ENCODE data around the gene ADNP2.

DNA sequence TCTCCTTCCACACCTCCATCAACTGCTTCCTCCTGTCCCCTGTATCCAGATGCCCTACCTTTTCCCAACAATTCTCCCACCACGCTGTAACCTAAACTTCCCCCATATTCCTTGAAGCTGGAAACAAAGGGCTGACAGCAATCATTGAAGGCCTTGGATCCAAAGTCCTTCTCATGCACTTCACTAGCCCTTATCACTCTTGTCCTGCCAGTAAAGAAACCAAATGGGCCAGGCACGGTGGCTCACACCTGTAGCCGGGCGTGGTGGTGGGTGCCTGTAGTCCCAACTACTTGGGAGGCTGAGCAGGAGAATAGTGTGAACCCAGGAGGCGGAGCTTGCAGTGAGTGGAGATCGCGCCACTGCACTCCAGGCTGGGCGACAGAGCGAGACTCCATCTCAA lies 11.9 kb upstream of the ADNP2 start:
- no peak for TF ChIP-seq POLR2A (IDR thresholded peaks at IDR 0.05; ENCODE audit: low read depth, low read length)
- TF ChIP-seq TAF1 (IDR thresholded peaks at IDR 0.05; ENCODE audit: low read depth, low read length), result no peak
- no peak for TF ChIP-seq POLR2AphosphoS5 (IDR thresholded peaks at IDR 0.05; ENCODE audit: low read depth, low read length)
- TF ChIP-seq SPI1 (IDR thresholded peaks at IDR 0.05; ENCODE audit: low read depth, low read length), result no peak
- TF ChIP-seq POU2F2 (IDR thresholded peaks at IDR 0.05; ENCODE audit: low read depth, low read length), result no peak
- no peak for TF ChIP-seq PAX5 (IDR thresholded peaks at IDR 0.05; ENCODE audit: insufficient read depth, low read length, severe bottlenecking)
